Subcutaneous adipose tissue (tissue), 4 donors: ENCODE measurements around the gene PXYLP1. TPM values are rescaled to one million over a fixed set of nuclear protein-coding genes. Genes with fewer than 3 reads are reported as not detected.

Source experiments
- total RNA-seq, 4 donors: library from RNA; depleted of rRNA; stranded (reverse); fragments of >200 nt; gene quantifications; one replicate each; pipeline ENCODE4 v1.1.0, GENCODE V29; 2016
- TF ChIP-seq, protein P1 (sequence below): fragments of 450-650 bp; IDR thresholded peaks from one replicate; pipeline ENCODE4 v1.5.1; 2016; ENCODE audit warnings: low read depth, mild to moderate bottlenecking, control low read depth, antibody characterized with exemption, moderate library complexity

PXYLP1 gene
- total RNA-seq, 4 donors from 2014 or later: 5.4 to 12.8 (median 9.6) TPM

DNA sequence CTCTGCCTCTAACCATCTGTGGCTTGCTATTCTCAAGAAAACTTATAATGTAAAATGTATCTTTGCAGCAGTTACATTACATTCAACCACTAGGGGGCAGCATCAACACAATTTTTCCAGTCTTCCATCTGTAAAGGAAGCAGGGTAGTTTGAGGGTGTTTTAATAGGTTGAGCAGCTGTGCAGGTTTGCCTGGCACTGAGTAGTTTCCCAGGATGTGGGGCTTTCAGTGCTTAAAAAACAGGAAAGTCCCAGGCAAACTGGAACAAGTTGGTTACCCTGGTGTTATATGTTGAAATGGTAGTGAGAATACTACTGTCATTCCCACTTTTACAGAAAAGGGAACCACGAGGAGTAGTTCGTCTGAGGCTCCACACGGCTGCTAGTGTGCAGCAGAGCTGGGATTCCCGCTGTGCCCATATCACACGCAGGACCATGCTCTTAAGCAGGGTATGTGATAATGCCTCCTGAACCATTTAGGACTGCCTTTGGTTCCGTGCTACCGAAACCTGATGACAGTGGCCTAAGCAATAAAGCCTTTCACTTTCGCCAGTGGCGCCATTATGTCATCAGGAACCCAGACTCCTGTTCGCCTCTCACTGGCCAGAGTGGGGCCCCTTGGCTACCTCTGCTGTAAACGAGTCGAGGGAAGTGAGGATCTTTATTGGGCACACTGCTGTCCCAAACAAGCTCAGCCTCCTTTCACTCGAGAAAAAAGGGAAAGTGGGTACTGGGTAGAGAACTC, 72.0 kb downstream of the PXYLP1 start:
- TF ChIP-seq, protein P1, sequence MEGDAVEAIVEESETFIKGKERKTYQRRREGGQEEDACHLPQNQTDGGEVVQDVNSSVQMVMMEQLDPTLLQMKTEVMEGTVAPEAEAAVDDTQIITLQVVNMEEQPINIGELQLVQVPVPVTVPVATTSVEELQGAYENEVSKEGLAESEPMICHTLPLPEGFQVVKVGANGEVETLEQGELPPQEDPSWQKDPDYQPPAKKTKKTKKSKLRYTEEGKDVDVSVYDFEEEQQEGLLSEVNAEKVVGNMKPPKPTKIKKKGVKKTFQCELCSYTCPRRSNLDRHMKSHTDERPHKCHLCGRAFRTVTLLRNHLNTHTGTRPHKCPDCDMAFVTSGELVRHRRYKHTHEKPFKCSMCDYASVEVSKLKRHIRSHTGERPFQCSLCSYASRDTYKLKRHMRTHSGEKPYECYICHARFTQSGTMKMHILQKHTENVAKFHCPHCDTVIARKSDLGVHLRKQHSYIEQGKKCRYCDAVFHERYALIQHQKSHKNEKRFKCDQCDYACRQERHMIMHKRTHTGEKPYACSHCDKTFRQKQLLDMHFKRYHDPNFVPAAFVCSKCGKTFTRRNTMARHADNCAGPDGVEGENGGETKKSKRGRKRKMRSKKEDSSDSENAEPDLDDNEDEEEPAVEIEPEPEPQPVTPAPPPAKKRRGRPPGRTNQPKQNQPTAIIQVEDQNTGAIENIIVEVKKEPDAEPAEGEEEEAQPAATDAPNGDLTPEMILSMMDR: no peak

GRCh38 chr3:141305436-141305835, 73.8 kb downstream of the PXYLP1 start:
- TF ChIP-seq, protein P1: no peak

DNA sequence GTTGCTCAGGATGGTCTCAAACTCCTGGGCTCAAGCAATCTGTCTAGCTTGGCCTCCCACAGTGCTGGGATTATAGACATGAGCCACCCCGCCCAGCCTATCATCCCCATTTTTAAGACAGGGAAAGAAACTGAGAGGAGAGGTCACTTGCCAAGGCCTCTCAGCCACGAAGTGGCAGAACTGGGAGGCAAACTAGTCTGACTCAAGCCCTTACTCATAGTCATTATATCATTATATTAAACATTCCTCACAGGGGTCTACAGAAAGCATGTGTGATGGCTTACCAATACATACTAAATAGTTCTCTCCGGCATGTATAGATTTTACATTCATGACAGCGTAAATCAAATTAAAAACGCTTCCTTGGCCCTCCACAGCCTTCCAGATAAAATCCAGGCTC, 74.7 kb downstream of the PXYLP1 start:
- TF ChIP-seq, protein P1: no peak

GRCh38 chr3:141306922-141307321, 75.3 kb downstream of the PXYLP1 start:
- TF ChIP-seq, protein P1: no peak

DNA sequence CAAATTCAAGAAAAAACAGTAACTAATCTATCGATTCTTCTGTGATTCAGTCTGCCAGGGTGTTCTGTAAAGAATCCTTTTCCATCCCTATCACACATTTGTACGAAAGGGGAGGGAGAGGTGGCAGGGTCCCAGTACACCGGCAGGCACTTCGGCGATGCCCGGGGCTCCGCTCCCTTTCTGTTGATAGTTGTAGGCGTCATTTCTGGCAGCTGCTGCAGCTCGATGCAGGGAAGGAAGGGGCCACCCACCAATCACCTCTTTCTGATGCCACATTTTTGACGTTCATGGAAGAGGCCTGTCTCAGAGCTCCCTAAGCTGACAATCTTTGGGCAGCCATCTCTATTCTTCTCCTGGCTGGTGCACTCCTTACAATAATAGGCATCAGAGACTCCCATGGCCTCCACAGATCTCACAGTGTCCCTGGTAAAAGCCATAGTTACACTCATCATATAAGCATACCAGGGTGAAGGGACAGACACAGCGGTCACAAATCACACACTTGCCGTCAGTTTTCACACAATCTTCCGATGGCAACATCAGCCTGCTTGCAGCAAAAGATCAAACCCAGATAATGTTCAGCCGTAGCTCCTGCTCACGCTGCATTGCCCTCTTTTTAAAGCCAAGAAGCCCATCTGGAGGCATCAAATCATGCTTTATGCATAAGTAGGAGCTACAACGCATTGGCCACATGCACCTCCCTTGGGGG, 75.9 kb downstream of the PXYLP1 start:
- TF ChIP-seq, protein P1: no peak

DNA sequence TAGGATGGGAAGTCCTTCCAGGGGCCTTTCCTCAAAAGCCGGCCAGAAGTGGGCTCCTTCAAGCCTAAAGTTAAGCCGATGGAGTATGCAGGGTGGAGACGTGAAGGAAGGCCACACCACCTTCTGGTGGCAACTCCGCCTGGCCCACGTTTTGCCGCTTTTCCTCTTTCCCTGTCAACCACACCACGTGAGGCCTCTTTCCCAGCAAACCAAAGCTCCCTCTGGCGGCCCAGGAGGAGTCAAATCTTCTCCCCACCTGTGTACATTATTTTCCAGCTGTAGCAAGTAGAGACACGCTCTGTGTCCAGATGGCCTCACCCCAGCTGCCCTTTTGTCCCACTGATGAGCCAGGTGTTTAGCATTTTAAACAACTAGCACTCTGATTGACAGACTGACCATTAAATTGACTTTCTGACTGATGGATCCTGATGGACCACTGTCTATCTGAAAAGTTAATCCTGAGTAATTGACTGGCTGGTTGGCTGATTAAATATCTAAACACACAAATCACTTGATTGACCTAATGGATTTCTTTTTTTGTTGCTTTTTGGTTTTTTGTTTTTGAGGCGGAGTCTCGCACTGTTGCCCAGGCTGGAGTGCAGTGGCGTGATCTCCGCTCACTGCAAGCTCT, 77.1 kb downstream of the PXYLP1 start:
- TF ChIP-seq, protein P1: no peak

GRCh38 chr3:141311170-141311495, 79.5 kb downstream of the PXYLP1 start:
- TF ChIP-seq, protein P1: no peak
